ENCODE data around the gene PRKCH.

GRCh38 chr14:61365667-61366212 is 44.4 kb downstream of the PRKCH start:
- TF ChIP-seq POLR2AphosphoS5 (IDR thresholded peaks at IDR 0.05; ENCODE audit: low read depth, low read length) (no peak), POLR2A (IDR thresholded peaks at IDR 0.05; ENCODE audit: low read depth, low read length) (no peak), POU2F2 (IDR thresholded peaks at IDR 0.05; ENCODE audit: low read depth, low read length) (no peak), TAF1 (IDR thresholded peaks at IDR 0.05; ENCODE audit: low read depth, low read length) (no peak), SPI1 (IDR thresholded peaks at IDR 0.05; ENCODE audit: low read depth, low read length) (peak; percentile 76)
